ENCODE measurements around the gene STRN4. TPM values are rescaled to one million over a fixed set of nuclear protein-coding genes. Genes with fewer than 3 reads are reported as not detected.

STRN4 gene
- total RNA-seq, 1 donor from 2014 or later, result 68.5 TPM

DNA sequence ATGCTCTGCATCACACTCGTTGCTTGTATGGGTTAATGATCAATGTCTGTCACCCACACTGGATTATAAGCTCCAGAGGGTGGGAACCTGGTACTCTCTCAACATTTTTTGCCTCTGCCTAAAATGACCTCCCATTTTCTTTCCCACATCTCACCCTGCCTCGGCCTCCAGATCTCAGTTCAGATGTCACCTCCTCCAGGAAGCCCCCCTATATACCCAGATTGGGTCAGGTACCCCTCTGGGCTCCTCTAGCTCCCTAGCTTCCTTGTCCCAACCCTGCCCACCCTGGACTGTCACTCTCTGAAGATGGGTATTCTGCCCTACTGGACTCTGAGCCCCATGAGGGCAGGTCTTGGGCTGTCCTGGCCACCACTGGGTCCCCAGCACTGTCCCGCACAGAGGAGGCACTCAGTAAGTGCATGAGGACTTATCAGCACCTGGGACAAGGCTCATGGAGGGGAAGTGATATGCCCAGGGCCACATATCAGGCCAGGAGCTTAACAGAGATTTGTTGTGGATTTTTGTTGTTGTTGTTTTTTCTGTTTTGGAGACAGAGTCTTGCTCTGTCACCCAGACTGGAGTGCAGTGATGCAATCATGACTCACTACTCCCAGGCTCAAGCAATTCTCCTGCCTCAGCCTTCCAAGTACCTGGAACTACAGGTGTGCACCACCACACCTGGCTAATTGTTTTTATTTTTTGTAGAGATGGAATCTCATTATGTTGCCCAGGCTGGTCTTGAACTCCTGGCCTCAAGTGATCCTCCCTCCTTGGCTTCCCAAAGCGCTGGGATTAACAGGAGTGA lies 53.1 kb downstream of the STRN4 start:
- no peak overlapping the region for H3K27ac ChIP-seq

GRCh38 chr19:46691948-46692347 lies 54.3 kb downstream of the STRN4 start:
- Histone ChIP-seq H3K9me3 (no peaks in the 10 kb centered on the region), H3K4me3 (no peak overlapping the region), H3K27me3 (no peaks in the 10 kb centered on the region), H3K36me3 (peaks cover 100% of the 10 kb centered on the region), H3K4me1 (no peaks in the 10 kb centered on the region), H3K27ac (no peak overlapping the region)
- no peak for ATAC-seq
- no peak for DNase-seq
- intact Hi-C loops (cut with DNase I), result no loop called here
- TF ChIP-seq, protein P1, sequence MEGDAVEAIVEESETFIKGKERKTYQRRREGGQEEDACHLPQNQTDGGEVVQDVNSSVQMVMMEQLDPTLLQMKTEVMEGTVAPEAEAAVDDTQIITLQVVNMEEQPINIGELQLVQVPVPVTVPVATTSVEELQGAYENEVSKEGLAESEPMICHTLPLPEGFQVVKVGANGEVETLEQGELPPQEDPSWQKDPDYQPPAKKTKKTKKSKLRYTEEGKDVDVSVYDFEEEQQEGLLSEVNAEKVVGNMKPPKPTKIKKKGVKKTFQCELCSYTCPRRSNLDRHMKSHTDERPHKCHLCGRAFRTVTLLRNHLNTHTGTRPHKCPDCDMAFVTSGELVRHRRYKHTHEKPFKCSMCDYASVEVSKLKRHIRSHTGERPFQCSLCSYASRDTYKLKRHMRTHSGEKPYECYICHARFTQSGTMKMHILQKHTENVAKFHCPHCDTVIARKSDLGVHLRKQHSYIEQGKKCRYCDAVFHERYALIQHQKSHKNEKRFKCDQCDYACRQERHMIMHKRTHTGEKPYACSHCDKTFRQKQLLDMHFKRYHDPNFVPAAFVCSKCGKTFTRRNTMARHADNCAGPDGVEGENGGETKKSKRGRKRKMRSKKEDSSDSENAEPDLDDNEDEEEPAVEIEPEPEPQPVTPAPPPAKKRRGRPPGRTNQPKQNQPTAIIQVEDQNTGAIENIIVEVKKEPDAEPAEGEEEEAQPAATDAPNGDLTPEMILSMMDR (IDR thresholded peaks at IDR 0.05), result no peak

More for the DNA sequence above, 53.1 kb downstream of the STRN4 start:
- intact Hi-C loops (cut with DNase I), result no loop called here
- peaks cover 89% of the 10 kb centered on the region for H3K36me3 ChIP-seq
- H3K4me3 ChIP-seq, result no peak overlapping the region
- H3K9me3 ChIP-seq, result no peaks in the 10 kb centered on the region
- H3K4me1 ChIP-seq, result peaks cover 4% of the 10 kb centered on the region
- H3K27me3 ChIP-seq, result no peaks in the 10 kb centered on the region
- ATAC-seq (no peak), DNase-seq (no peak)
- TF ChIP-seq, protein P1 (IDR thresholded peaks at IDR 0.05), result no peak

GRCh38 chr19:46691104-46691503 lies 55.1 kb downstream of the STRN4 start:
- TF ChIP-seq, protein P1 (IDR thresholded peaks at IDR 0.05), result no peak
- Histone ChIP-seq H3K27ac (no peak overlapping the region), H3K36me3 (peaks cover 100% of the 10 kb centered on the region), H3K4me3 (no peak overlapping the region), H3K4me1 (no peaks in the 10 kb centered on the region), H3K9me3 (no peaks in the 10 kb centered on the region), H3K27me3 (no peaks in the 10 kb centered on the region)
- DNase-seq, result no peak
- ATAC-seq, result no peak
- intact Hi-C loops (cut with DNase I), result no loop called here

DNA sequence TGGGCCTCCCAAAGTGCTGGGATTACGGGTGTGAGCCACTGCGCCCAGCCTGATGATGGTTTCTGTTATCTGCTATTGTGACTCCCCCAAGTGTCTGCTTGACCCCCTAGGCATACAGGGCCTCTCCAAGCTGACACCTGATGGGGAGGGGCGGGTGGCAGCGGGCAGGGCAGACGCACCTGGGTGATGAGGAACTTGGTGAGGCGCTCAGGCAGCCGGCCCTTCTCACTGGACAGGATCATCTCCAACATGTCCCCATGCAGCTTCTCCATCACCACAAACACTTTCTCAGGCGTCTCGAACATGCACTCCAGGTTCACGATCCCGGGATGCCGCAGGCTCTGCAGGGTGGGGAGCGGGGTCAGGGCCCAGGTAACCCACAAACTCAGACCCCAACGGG lies 56.9 kb downstream of the STRN4 start:
- Histone ChIP-seq H3K27ac (no peak overlapping the region), H3K4me1 (no peaks in the 10 kb centered on the region), H3K36me3 (peaks cover 100% of the 10 kb centered on the region), H3K9me3 (no peaks in the 10 kb centered on the region), H3K4me3 (no peak overlapping the region), H3K27me3 (no peaks in the 10 kb centered on the region)
- intact Hi-C loops (cut with DNase I), result no loop called here
- DNase-seq (no peak), ATAC-seq (no peak)
- TF ChIP-seq, protein P1 (IDR thresholded peaks at IDR 0.05), result no peak

- no peaks in the 10 kb centered on the region for H3K27me3 ChIP-seq
- H3K4me1 ChIP-seq, result no peaks in the 10 kb centered on the region
- no peak for ATAC-seq
- peaks cover 100% of the 10 kb centered on the region for H3K36me3 ChIP-seq
- intact Hi-C loops (cut with DNase I), result no loop called here
- no peak for DNase-seq
- no peak overlapping the region for H3K4me3 ChIP-seq
- H3K27ac ChIP-seq, result no peak overlapping the region
- H3K9me3 ChIP-seq, result no peaks in the 10 kb centered on the region
- TF ChIP-seq, protein P1 (IDR thresholded peaks at IDR 0.05), result no peak
Observed at GRCh38 chr19:46687438-46688145, 58.7 kb downstream of the STRN4 start.
